HT-29 (cell line): Measurements from ENCODE around the gene SLC35F3. TPM values are rescaled to one million over a fixed set of nuclear protein-coding genes. Genes with fewer than 3 reads are reported as not detected.

Source experiments
- DNase-seq: peaks from one replicate; pipeline ENCODE4 v3.0.0-alpha.2; 2015; ENCODE audit warnings: low spot score
- total RNA-seq: library from RNA; depleted of rRNA; stranded (reverse); fragments of >200 nt; shearing (Covaris generic); gene quantifications from 2 replicates; pipeline ENCODE4 v1.2.3, GENCODE V29; 2014

SLC35F3 gene
- total RNA-seq, 1 experiment from 2014 or later: not detected

DNA sequence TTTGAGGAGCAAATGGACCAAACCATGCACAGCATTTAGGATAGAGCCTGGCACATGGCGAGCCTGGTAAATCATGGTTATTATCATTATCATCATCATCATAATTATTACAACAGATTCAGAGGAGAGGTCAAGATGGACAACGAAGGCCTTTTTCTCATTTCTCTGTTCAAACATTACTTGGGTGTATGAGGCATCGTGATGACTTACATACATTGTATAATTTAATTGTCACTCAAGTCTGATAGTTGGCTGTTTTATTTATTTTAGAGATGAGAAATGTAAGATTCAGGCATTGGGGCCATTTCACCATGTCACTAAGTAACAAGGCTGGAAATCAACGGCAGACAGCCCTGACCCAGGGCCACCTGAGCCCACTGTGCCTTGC lies 68.1 kb downstream of the SLC35F3 start:
- no peak for DNase-seq

GRCh38 chr1:233972951-233973635 lies 68.6 kb downstream of the SLC35F3 start:
- no peak for DNase-seq

DNA sequence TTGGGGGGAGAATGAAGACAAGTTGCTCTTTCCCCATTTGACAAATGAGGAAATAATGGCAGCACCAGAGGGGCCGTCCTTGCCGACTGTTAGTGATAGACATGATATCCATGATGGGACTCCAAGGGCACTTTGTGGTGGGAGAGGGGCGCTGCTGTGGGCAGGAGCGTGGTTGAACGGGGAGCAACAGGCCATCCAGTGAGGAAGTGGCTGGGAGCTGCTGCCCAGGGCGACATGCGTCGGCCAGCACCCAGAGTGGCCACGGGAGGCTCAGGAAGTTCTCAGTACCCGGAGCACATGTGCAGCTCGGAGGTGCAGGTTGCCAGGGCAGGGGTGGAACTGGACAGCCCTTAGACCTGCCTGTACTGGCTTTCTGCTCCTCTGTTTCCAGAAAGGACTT lies 71.0 kb downstream of the SLC35F3 start:
- DNase-seq: no peak

DNA sequence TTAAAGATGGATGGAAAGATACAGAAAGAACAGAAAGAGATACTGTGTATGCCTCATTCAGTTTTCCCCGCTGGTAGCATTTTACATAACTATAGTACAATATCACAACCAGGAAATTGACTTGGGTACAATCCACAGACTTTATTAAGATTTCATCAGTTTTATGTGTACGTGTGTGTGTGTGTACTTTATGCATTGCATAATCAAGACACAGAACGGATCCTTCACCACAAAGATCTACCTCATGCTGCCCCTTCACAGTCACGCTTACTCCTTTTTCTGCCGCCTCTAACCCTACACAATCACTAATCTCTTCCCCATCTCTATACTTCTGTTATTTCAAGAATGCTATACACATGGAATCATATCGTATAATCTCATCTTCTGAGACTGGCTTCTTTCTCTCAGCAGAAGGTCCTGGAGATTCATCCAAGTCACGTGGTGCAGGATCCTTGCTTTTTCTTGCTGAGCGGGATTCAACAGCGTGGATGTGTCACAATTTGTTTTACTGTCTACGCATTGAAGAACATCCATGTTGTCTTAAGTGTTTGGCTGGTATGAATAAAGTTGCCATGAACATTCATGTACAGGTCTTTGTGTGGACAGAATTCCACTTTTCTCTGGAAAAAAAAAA lies 76.7 kb downstream of the SLC35F3 start:
- DNase-seq: no peak

- no peak for DNase-seq
Observed at GRCh38 chr1:233982827-233983518, 78.5 kb downstream of the SLC35F3 start.

DNA sequence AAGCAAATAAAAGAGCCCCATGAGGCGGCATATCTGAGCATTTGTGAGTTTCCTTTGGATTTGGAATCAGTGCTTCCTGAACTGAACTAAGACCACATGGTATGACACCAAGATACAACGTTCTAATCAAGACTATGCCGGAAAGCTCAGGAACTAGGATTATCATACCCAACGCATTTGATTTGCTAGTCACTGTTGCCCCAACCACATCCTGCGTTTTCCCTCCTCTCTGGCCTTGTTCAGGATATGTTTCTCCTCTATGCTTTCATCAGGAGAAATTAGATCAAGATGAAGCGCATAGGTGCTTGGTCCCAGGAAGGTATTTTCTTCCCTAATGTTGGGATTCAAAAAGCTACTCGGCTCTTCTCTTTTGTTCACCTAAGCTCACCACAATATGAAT lies 79.3 kb downstream of the SLC35F3 start:
- DNase-seq: no peak

- no peak for DNase-seq
Observed at GRCh38 chr1:233988963-233989696, 84.7 kb downstream of the SLC35F3 start.

GRCh38 chr1:233990486-233990885 lies 86.0 kb downstream of the SLC35F3 start:
- DNase-seq: no peak

- no peak for DNase-seq
Observed at GRCh38 chr1:233993651-233994050, 89.2 kb downstream of the SLC35F3 start.

DNA sequence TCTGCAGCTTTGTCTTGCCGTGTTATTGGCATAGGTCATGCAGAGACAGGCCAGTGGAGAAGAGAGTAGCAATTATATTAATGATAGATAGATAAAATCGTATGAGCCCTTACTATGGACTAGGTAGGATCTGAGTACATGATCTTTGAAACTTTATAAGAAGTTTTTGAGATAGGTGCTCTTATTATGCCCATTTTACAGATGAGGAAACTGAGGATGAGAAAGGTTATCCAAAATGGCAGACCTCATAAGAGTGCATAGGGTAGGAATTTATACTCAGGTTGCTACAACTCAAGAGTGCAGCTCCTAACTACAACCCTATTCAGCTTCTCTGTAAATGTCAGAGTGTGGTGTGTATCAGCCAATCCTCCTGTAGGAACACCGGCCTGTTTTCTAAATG lies 89.6 kb downstream of the SLC35F3 start:
- DNase-seq: no peak

- DNase-seq: no peak
Observed at GRCh38 chr1:233998456-233998855, 94.0 kb downstream of the SLC35F3 start.

DNA sequence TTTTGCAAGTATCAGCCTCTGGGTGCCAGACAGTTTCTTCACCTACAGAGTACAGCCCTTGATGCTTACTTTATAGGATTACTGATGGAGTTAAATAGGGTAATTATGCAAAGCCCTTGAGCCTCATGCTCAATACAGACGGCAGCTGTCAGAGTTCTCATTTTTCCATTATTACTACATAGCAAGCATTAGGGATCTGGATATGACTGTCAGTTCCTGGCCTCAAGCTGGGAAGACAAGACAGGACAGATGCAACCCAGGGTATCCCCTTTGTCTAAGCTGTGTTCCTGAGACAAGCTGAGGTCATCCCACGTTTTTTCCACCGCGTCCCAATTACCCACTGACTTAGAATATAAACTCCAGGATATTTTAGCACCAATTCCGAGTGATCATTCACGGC lies 94.4 kb downstream of the SLC35F3 start:
- no peak for DNase-seq

DNA sequence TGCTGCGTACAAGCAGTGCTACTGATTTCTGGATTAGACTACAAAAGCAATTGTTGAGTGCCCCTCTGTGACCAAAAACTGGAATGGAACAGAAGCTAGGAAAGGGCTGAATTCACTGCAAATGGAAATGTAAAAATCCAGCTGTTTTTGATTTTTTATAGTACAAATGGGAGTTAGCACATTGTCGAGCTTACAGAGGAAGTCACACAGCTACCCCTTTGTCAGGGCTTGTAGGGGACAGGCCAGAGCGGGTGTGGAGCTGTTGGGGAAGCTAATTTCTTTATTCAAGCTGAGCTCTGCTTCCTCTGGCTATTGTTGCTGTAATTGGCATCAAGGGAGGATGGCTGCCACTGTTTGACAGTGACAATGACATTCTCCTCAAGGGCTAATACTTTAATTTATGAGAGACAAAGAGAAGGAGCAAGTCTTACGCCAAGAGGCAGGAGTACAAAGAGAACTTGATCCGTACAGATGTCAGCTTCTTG lies 96.1 kb downstream of the SLC35F3 start:
- no peak for DNase-seq

DNA sequence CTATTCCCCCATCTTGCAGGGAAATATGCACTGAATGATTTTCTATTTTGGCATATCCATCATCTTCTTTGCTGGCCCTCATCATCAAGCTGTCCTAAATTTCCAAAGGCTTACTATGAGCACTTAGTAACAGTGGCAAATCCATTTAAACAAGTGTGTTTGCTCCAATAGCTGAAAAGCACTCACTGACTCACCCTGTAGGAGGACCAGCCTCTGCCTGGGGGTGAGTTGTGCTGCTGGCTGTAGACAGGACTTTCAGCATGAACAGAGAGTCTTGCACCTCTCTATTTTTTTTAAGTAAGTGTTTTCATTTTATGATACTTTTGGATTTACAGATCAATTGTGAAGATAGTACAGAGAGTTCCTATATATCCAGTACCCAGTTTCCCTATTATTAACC lies 97.3 kb downstream of the SLC35F3 start:
- no peak for DNase-seq

- DNase-seq: no peak
Observed at GRCh38 chr1:234004591-234004990, 100.1 kb downstream of the SLC35F3 start.

- no peak for DNase-seq
Observed at GRCh38 chr1:234007684-234008083, 103.2 kb downstream of the SLC35F3 start.

- no peak for DNase-seq
Observed at GRCh38 chr1:234008591-234008990, 104.1 kb downstream of the SLC35F3 start.

DNA sequence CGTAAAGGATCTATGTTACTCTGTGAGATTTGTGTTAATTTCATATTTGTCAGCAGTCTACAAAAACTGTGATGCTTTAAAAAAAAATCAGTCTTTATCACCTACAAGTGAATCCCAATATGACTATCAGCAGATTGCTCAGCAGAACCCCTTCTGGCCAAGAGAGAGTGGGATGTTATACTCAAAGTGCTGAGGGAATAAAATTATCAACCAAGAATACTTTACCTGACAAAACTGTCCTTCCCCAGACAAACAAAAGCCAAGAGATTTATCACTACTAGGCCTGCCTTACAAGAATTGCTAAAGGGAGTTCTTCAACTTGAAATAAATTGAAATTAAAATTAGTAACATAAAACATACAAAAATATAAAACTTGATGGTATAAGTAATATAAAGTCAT lies 105.2 kb downstream of the SLC35F3 start:
- DNase-seq: no peak

DNA sequence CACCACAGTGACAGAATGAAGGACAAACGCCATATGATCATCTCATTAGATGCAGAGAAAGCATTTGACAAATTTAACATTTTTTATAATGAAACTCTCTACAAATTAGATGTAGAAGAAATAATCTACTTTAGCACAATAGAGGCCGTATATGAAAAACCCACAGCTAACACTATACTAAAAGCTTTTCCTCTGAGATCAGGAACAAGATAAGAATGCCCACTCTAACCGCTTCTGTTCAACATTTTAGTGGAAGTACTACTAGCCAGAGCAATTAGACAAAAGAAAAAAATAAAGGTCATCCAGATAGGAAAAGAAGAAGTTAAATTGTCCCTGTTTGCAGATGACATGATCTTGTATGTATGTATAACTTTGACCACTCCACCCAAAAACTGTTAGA lies 109.7 kb downstream of the SLC35F3 start:
- DNase-seq: no peak

GRCh38 chr1:234018816-234019215 lies 114.3 kb downstream of the SLC35F3 start:
- DNase-seq: no peak

- no peak for DNase-seq
Observed at GRCh38 chr1:234019387-234019786, 114.9 kb downstream of the SLC35F3 start.

DNA sequence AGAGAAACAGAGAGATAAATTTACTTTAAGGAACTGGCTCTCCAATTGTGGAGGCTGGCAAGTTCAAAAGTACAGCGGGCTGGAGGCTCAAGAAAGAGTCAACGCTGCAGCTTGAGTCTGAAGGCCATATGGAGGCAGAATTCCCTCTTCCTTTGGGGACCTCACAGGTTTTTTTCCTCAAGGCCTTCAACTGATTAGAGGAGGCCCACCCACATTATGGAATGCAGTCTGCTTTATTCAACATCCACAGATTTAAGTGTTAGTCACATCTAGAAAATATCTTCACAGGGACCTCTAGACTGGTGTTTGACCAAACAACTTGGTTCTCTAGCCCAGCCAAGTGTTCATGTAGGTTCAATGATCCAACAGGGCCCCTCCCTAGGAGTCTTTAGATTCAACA lies 117.8 kb downstream of the SLC35F3 start:
- DNase-seq: no peak
